ENCODE data around the gene ZNF329.

DNA sequence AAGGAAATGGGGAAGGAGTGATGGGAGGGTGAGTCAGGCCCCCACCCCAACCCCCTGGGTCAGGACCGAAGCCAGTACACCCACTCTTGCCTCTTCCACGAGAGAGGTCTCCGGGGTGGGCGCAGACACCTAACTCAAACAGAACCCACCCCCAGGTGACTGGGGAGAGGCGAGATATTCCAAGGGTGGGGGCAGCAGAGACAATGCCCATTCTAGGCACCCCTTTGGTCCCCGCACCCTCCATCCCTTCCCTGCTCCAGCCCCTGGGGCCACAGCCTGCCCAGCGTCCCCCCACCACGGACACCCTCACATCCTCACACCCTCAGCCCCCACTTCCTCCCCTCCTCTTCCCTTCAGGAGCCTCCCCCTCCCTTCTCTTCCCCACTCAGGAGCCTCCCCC, 53.2 kb downstream of the ZNF329 start:
- TF ChIP-seq, protein P1, sequence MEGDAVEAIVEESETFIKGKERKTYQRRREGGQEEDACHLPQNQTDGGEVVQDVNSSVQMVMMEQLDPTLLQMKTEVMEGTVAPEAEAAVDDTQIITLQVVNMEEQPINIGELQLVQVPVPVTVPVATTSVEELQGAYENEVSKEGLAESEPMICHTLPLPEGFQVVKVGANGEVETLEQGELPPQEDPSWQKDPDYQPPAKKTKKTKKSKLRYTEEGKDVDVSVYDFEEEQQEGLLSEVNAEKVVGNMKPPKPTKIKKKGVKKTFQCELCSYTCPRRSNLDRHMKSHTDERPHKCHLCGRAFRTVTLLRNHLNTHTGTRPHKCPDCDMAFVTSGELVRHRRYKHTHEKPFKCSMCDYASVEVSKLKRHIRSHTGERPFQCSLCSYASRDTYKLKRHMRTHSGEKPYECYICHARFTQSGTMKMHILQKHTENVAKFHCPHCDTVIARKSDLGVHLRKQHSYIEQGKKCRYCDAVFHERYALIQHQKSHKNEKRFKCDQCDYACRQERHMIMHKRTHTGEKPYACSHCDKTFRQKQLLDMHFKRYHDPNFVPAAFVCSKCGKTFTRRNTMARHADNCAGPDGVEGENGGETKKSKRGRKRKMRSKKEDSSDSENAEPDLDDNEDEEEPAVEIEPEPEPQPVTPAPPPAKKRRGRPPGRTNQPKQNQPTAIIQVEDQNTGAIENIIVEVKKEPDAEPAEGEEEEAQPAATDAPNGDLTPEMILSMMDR (IDR thresholded peaks at IDR 0.05; ENCODE audit: poor library complexity), result no peak
- no peak for TF ChIP-seq EZH2 (IDR thresholded peaks at IDR 0.05; ENCODE audit: borderline replicate concordance)
